ENCODE results near the gene DPP6. TPM values are rescaled to one million over a fixed set of nuclear protein-coding genes. Genes with fewer than 3 reads are reported as not detected.

Gene DPP6
- total and polyA plus RNA-seq, 9 of the 15 experiments (the other 6 are each of a cell fraction or from before 2014, with no cell fraction given), result not detected

- ChIA-PET CTCF (ENCODE audit: low intra/inter-chr PET ratio) (no interaction called here), POLR2A (interaction anchor here (0.8 kb wide), 1 partner anchor 11 kb away, joined by 3 read pairs; no protein-coding TSS in a partner anchor)
- H3K4me1 ChIP-seq (replicated peaks in 1 of 2; ENCODE audit: control insufficient read depth in 2 of 2, insufficient read depth in 2 of 2, low read length in 2 of 2), result no peaks in the 10 kb centered on the region
Observed at GRCh38 chr7:154373956-154374355, 321.8 kb downstream of the DPP6 start.

GRCh38 chr7:154375956-154376355 lies 323.8 kb downstream of the DPP6 start:
- DNase-seq (ENCODE audit: extremely low read depth in 1 of 4, low spot score in 3 of 4) (no peak), FAIRE-seq (no peak), ATAC-seq (no peak)
- 1% methylated on average over 5 of the region's 5 CpGs for WGBS (ENCODE audit: insufficient coverage, low coverage, missing lambda C conversion rate)
- Histone ChIP-seq H3K4me1 (replicated peaks in 1 of 2; ENCODE audit: control insufficient read depth in 2 of 2, insufficient read depth in 2 of 2, low read length in 2 of 2) (no peaks in the 10 kb centered on the region), H4K20me1 (replicated peaks; ENCODE audit: control insufficient read depth, insufficient read depth, low read length) (peaks cover 5% of the 10 kb centered on the region; the same call in 1 of the 2 replicates), H3K79me2 (ENCODE audit: control insufficient read depth, insufficient read depth, low read length) (no peaks in the 10 kb centered on the region), H3K4me3 (no peak overlapping the region), H2AFZ (ENCODE audit: low read depth, low read length) (no peak overlapping the region), H3K9me1 (ENCODE audit: control insufficient read depth, insufficient read depth, low read length) (no peaks in the 10 kb centered on the region), H3K9ac (ENCODE audit: insufficient read depth in 1 of 2, low read depth in 2 of 2, low read length in 2 of 2) (no peak overlapping the region), H3K4me2 (ENCODE audit: insufficient read depth, low read length) (no peak overlapping the region), H3K36me3 (ENCODE audit: control insufficient read depth, insufficient read depth, low read length) (no peaks in the 10 kb centered on the region), H3K9me3 (replicated peaks; ENCODE audit: control insufficient read depth, insufficient read depth, low read depth, low read length) (no peaks in the 10 kb centered on the region), H3K27ac (ENCODE audit: extremely low read depth, low read depth, low read length) (no peak overlapping the region), H3K27me3 (ENCODE audit: control insufficient read depth in 2 of 2, insufficient read depth in 2 of 2, low read length in 2 of 2) (peaks cover 19 to 46% of the 10 kb centered on the region in 2 experiments; a peak in 4 of 5 replicates)
- in situ Hi-C loops (cut with MboI), result no loop called here
- intact Hi-C loops (cut with micrococcal nuclease), result no loop called here
- ChIA-PET POLR2A (no interaction called here), CTCF (ENCODE audit: low intra/inter-chr PET ratio) (no interaction called here)
- BruUV-seq (replicated peaks), result no TSS peak
- TF ChIP-seq TBP (optimal IDR thresholded peaks at IDR 0.05; ENCODE audit: low read depth, low read length) (no peak), TGIF2 (CRISPR knock-in tag; IDR thresholded peaks at IDR 0.05) (no peak), MYC (IDR thresholded peaks at IDR 0.05; ENCODE audit: low read depth, low read length) (no peak), MYC (CRISPR knock-in tag; IDR thresholded peaks at IDR 0.05; ENCODE audit: borderline replicate concordance, low read depth) (no peak), ZNF444 (CRISPR knock-in tag; IDR thresholded peaks at IDR 0.05) (no peak), ZNF23 (CRISPR knock-in tag; IDR thresholded peaks at IDR 0.05) (no peak), CHCHD3 (CRISPR knock-in tag; IDR thresholded peaks at IDR 0.05) (no peak), UBTF (IDR thresholded peaks at IDR 0.05; ENCODE audit: borderline replicate concordance in 1 of 2, low read depth in 2 of 2, low read length in 2 of 2) (no peak), FOXM1 (IDR thresholded peaks at IDR 0.05; ENCODE audit: low read depth) (no peak), FOXM1 (CRISPR knock-in tag; IDR thresholded peaks at IDR 0.05; ENCODE audit: low read depth) (no peak), CREB3 (tag; conservative IDR thresholded peaks at IDR 0.05; ENCODE audit: low read depth) (no peak), ZNF717 (CRISPR knock-in tag; IDR thresholded peaks at IDR 0.05) (no peak)

More at GRCh38 chr7:154373956-154374355, 321.8 kb downstream of the DPP6 start:
- Histone ChIP-seq H3K79me2 (ENCODE audit: control insufficient read depth, insufficient read depth, low read length) (no peaks in the 10 kb centered on the region), H3K9me1 (ENCODE audit: control insufficient read depth, insufficient read depth, low read length) (no peaks in the 10 kb centered on the region), H4K20me1 (replicated peaks; ENCODE audit: control insufficient read depth, insufficient read depth, low read length) (no peaks in the 10 kb centered on the region), H3K4me2 (ENCODE audit: insufficient read depth, low read length) (no peak overlapping the region), H3K27ac (ENCODE audit: extremely low read depth, low read depth, low read length) (no peak overlapping the region), H2AFZ (ENCODE audit: low read depth, low read length) (no peak overlapping the region), H3K9ac (ENCODE audit: insufficient read depth in 1 of 2, low read depth in 2 of 2, low read length in 2 of 2) (no peak overlapping the region), H3K36me3 (ENCODE audit: control insufficient read depth, insufficient read depth, low read length) (no peaks in the 10 kb centered on the region), H3K4me3 (no peak overlapping the region), H3K9me3 (replicated peaks; ENCODE audit: control insufficient read depth, insufficient read depth, low read depth, low read length) (no peaks in the 10 kb centered on the region), H3K27me3 (ENCODE audit: control insufficient read depth in 2 of 2, insufficient read depth in 2 of 2, low read length in 2 of 2) (peaks cover 17 to 44% of the 10 kb centered on the region in 2 experiments; a peak in 4 of 5 replicates)
- DNase-seq (ENCODE audit: extremely low read depth in 1 of 4, low spot score in 3 of 4) (no peak), FAIRE-seq (no peak), ATAC-seq (no peak)
- no TSS peak for BruUV-seq (replicated peaks)
- 0% methylated on average over 3 of the region's 3 CpGs for WGBS (ENCODE audit: insufficient coverage, low coverage, missing lambda C conversion rate)
- in situ Hi-C loops (cut with MboI) (no loop called here), intact Hi-C loops (cut with micrococcal nuclease) (no loop called here)
- TF ChIP-seq ZNF134 (CRISPR knock-in tag; conservative IDR thresholded peaks at IDR 0.05), result no peak
